NCI-H345 (cell line): ENCODE data around the gene WNK2.
"Not testable (repeated sequence)": the region's sequence is repeated elsewhere in the genome, so short reads cannot be mapped to it uniquely, and the experiment has no call there.

Experiments used
- DNase-seq: peaks from one replicate; lab custom pipeline; 2025; lab: John Stamatoyannopoulos, UW

Gene WNK2

DNA sequence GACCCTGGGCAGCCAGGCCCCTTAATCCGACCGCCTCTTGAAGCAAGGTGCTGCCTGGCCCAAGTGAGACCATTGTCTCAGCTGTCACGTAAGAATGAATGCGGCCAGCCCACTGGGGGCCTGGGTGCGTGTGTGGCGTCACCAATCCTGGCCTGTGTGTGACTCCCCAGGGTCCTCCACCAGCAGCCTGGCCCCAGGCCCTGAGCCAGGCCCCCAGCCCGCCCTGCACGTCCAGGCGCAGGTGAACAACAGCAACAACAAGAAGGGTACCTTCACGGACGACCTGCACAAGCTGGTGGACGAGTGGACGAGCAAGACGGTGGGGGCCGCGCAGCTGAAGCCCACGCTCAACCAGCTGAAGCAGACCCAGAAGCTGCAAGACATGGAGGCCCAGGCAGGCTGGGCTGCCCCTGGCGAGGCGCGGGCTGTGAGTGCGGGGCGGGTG, 124.2 kb downstream of the WNK2 start:
- no peak for DNase-seq

DNA sequence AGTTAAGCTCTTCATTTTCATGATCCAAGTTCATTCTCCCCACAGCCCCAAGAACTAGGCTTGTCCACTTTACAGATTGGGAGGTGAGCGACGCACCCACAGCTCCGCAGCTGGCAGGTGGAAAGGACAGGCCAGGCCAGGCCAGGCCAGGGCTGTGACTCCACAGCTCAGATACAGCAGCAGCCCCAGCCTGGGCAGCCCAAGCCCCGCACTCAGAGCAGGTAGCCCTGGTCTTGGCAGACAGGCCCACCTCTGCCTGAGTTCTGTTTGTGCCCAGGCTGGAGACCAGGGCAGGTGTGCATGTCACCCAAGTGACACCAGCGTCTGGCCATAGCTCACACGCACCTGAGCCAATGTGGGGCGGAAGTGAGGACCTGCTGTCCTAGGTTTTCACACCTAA, 124.7 kb downstream of the WNK2 start:
- DNase-seq: no peak

DNA sequence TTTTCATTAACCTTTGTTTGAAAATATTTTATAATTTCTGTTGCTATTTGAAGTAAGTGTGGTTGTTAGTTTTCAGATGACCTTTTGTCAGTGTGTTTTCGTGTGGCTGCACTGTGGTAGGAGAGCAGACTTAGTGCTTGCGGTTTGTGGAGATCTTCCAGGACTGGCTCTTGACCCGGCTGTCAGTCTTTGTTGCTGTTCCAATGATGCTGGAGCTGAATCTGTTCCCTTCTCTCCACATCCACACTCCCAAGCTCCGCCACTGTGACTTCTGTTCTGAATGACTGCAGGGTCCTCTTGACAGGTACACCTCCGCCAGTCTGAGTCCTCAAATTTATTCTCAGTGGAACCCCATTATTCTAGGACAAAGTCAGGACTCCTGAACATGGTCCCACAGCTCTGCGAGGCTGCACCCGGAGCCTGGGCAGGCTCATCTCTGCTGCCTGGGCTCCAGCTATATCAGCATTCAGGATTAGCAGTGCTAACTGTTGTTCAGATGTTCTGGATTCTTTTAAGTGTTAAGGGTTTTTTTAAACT, 126.0 kb downstream of the WNK2 start:
- no peak for DNase-seq

DNA sequence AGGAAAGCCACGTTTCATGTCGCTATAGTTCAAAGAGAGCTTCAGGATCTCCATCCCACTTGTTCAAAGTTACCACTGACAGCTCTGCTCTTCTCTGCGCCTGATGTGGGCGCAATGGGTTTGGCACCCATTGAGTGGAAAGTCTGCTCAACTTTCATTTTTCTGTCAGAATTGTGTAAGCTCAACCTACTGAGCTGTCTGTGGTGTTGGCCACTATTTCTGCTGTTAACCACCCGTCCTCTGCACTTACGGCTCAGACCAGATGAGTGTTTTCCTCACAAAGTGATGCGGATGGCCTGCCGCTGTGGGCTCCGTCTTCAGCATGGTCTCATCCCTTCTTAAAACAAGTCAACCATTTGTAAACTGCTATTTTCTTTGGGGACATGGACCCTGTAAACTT, 131.2 kb downstream of the WNK2 start:
- DNase-seq: no peak

DNA sequence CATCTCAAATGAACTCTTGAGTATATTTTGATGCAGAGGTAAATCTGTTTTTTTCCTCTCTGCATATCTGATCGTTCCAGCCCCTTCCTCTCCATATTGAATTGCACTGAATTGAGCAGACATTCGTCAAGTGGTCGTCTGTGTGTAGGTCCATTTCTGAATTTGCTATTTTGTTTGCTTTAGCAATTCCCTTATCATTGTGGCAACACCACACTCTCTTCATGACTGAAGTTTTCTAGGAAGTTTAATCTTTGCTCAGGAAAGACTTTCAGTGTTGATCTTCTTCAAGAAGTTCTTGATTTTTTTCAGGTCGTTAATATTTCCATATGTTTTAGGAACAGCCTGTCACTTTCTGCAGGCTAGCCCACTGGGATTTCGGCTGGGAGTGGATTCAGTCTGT, 132.0 kb downstream of the WNK2 start:
- DNase-seq: no peak

DNA sequence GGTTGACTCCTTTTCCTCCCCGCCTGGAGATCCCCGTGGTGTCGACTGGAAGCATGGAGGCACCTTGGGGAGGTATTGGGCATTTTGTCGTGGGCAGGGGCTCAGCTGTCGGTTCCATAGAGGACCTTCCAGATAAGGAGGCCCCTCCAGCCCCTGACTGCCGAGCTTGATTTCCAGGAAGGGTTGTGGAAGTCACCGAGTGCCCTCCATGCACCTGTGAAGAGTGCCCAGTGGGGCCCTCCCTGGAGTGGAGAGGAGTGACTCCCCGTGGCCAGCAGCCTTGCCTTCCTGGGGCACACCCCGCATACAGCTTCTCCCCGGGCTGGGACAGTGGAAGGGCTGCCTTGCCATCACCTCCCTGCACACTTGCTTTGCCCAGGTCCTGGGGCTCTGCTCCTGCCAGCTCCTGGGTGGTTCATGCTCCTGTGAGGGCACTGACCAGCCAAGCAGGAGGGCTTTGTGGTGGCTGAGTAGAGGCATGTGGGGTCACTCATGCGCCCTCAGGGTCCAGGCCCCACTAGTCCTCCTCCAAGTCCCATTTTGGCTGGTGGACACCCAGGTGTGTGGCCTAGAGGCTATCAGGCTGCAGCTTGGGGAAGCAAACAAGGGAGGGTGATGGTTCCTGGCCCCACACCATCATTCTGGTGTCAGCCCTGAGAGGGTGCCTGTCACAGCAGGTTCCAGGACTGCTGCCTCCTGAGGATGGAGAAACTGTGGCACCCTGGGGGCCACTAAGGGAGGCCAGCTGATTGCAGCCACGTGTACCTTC, 133.0 kb downstream of the WNK2 start:
- no peak for DNase-seq

DNA sequence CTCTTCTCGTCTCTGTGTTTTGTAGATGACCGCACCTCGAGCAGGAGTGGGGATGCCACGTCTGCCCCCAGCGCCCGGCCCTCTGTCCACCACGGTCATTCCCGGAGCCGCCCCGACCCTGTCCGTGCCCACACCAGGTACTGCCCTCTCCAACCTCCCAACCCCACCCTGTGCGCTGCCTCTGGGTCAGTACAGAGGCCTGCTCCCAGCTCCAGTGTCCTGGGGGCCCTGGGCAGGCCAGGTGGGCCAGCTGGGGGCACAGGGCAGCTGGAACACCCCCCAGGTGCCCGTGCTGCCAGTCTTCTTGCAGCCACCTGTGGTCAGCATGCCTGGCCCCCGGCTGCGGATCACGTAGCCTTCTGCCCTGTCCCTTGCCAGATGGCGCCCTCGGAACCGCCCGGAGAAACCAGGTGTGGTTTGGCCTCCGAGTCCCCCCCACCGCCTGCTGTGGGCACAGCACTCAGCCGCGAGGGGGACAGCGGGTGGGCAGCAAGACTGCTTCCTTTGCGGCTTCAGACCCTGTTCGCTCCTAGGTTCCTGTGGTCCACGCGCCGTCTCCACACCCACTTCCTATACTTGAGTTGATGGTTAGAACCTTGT, 133.7 kb downstream of the WNK2 start:
- DNase-seq: no peak

DNA sequence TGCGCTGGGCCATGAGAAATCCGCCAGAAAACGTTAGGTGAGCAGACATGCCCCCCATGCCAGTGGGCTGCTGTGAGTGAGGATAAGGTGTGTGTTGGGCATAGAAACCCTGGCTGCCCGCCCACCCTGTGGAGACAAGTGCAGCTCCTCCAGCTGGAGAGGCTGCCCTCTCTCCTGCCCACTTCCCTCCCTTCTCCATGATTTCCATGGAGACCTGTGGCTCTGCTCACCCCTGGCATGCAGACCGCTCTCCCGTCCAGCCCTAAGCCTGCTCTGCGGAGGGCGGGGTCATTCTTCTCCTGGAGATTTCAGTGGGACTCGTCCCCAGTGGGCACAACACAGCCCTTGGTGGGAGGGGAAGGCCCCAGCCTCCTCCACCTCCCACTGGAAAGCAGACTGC, 134.5 kb downstream of the WNK2 start:
- DNase-seq: no peak

DNA sequence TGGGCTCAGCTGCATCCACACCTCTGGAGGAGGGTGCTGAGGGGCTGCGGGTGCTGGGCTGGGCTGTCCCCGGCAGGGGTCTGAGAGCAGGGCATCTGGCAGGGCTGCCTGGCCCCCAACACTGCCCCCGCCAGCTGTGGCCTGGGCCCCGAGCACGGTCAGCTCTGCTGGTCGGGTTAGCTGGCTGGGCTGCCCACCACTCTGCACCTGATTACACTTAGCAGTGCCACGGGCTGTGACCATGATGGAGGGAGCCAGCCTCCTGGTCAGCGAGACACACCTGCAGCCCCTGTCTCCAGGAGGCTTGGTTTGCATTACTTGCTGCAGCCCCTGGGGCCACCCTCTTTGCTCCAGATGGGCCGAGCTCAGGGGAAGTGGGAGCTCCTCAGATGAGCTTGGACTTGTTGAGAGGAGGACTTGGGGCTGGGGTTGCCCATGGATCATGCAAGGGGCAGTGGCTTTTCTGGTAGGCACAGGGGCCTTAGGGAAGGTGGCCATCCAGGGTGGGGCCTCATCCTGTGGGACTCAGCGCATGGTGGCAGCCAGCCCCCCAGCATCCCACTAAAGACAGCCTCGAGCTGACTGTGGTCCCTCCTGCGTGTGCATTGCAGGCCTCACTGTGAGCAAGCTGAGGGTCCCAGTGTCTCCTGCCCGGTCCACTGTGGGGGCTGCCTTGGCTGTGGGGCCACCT, 135.5 kb downstream of the WNK2 start:
- DNase-seq: no peak

DNA sequence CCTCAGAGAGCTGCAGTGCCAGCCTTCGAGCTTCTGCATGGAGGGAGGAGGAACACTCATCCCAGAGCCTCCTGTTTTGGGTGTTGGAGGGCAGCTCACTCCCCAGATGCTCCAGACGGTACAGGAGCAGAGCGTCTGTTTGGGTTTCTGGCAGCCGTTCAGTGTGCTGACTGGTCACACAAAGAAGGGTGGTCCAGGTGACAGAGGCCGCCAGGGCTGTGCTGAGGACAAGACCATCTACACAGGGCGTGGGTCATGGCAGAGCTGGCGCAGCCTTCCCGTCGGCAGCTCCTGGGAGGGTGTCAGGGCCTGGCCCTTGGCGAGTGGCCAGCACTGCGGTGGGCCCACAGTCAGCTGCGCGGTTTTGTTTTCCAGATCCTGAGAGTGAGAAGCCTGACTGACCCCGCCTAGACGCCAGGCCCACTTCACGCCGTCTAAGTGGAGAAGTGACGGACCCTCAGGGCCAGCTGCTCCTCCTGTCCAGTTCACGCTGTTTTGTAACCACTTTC, 136.1 kb downstream of the WNK2 start:
- no peak for DNase-seq

DNA sequence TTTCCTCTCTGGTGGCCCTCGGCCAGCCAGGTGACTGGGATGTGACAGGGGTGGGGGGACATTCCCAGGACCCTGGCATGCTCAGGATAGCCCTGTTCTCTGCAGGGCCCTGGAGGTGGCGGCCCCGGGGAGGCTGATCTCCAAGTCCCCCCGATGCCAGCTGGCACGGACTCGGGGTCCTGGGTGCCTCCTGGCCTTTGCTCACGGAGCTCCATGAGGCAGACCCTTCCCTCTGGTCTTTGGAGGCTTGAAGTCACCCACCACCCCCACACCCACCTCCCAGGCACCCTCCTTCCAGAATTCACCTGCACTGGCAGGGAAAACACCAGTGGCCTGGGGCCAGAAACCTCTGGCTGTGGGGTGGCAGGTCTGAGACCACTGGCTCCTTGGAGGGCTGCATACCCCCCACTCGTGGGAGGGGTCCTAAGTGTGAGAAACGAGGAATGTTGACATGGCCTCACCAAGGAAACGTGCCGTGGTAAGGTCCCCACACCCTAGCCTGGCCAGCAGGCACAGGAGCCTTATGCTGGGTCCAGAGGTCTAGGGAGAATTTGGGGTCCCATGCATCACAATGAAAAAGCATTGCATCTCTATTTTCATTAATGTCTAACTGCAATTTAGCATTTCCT, 136.8 kb downstream of the WNK2 start:
- DNase-seq: no peak

DNA sequence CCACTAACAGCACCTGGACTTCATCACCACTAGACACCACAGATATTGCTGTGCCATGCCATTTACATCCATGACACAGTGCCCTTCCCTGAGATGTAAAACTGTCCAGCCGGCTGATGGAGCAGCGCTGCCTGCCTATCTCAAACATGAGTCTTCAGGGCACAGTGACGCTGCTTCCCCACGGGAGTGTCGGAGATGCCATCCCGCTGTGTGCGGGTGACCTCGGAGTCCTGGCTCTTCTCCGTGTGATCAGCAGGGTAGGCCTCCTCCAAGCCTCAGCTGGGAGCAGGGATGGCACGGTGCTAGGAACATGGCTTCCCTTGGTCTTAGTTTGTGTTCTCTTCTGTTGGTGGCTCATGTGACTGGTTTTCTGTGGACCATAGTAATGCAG, 137.3 kb downstream of the WNK2 start:
- no peak for DNase-seq

DNA sequence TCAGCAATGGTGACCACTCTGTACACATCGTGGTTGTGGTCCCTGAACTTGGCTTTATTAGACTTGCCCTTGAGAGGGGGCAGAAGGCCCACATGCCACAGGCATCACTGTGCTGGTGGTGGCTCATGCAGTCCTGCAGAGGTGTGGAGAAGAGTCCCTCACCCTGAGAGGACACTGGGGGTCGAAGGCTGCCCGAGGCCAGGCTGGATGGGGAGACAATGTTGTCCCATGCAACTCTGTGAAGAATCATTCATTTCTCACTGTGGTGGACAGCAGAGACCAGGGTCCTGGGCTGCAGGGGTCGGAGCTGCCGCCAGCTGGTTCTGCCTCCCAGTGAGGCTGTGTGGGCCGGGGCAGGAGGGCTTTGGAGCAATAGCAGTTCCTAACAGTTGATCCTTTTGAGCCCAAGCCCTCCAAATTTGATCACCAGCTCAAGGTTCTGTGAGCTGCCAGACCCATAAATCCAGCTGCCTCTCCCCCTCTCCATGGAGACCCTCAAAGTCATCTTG, 139.6 kb downstream of the WNK2 start:
- not testable (repeated sequence) for DNase-seq

DNA sequence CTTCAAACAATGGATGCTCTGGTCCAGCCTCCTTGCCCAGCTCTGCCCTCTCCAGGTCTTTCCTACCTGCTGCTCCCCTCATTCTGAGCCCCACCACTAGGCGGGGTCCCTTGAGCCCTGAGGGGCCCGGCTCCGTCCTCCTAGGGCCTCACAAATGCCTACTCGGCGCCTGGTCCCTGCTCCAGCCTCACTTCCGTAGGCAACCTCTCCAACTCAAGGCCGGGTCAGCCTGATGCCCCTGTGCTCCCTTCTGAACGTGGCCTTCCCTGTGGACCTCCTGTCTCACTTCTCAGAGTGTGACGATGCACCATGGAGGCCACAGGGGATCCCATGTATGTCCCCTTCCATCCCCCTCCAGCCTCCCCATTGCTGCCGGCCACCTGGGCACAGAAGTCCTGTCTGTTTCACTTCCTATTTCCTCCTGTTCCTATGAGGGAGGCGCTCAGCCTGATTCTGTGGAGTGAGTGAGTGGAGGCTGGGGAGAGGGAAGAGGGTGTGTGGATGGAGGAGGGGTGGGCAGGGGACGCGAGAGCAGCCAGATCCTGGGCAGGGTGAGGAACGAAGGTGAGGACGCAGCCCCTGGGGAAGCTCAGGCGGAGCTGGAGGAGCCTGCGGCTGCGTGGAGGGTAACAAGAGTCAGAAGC, 140.4 kb downstream of the WNK2 start:
- DNase-seq: no peak

DNA sequence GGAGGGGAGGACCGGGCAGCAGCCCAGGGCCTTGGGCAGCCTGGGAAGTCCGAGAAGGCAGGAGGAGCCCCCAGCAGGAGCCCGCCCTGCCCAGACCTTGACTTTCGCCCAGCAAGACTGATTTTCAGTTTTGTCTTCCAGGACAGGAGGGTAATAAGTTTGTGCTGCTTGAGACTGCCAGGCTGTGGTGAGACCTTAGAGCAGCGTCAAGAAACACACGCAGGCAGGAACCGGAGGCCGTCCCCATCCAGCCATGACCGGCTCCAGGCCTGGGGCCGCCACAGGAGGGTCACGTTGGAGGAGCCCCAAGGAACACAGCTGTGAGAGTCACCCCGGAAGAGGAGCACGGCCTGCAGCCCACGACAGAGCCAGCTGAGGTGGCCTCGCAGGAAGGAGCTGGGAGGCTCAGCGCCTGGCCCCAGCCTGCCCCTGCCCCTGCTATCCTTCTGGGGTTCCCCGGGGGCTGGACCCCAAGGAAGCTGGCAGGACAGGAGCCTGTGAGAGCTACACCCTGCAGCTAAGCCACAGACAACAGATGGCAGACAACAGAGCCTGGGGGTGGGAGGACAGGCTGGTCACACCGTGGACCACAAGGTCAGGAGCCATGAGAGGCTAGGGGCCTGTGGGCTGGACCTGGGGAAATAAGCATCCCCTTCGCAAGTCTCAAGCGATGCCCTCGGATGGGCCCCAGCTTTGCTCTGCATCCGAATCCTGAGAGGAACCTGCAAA, 141.5 kb downstream of the WNK2 start:
- DNase-seq: no peak

DNA sequence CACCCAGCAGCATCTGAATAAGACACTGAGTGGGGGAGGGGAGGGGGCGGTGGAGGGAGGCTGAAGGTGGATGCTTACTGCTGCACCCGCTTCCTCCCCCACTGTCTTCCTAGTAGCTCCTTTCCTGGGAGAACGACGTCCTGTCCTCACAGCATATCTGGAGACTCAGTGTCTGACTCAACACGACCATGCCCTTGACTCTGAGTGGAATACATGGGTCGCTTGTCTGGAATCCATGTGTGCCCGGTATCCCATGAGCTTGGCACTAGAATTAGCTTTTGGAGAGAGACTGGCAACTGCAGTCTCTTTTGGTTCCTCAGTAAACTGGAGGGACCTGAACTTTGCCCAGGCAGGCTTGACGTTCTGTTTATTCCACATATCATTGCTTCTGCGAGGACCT, 142.1 kb downstream of the WNK2 start:
- no peak for DNase-seq

DNA sequence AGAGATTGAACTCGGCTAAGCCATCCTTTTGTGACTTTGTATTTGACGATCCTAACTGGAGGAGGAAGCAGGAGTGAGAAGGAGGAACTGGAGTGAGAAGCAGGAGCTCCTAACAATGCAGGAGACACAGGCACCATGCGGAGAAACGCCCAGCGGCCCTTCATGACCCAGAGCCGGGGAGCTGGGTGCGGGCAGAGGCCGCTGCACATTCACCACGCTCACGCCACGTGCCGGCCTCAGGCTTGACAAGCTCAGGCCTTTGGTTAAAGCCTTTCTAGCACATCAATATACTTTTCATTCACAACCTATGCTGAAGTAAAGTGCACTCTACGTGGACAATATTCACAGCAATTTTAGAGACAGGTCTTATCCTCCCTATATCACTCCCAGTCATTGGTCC, 142.7 kb downstream of the WNK2 start:
- DNase-seq: no peak

DNA sequence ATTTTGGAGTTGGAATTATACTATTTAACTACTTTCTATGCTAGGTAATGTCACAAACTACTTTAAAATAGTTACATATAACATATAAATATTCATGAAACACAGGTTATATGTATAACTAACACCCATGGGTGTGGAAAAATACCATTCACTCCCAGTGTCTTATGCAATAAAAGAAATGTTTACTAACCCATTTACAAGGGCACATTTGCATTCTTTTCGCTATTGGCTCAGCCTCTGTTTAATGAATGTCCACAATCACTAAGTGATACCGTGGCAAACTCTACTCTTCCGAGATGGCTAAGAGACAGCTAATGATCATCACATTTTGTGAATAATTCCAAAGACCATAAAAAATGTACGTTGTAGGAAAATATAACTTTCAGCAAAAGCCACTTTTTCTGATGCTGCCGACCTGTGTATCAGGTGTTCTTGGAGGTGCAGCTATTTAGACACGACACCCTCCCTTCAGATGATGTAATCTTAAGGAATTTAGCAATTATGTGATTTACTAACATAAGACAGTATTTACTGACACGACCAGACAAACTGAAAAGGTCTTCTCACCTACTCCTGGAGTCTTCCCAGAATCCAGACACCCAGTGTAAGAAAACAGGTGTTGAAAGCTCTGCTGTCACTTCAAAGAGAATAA, 145.8 kb downstream of the WNK2 start:
- no peak for DNase-seq

DNA sequence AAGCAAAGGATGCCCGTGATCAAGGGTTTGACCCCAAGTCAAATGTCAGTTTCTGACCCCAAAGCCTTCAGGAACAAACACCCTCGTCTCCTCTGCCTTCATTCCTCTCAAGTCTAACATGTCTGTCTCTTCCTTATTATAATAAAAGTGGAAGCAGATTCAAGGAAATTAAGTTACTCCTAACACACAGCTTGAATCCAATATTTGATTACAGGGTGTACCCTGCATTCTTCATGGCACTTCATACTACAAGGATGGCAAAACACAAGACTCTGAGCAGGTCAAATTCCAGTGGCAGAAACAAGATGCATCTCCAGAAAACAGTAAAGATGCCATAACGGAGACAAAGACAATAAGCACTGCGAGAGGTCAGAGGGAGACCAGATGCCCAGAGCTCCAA, 148.4 kb downstream of the WNK2 start:
- DNase-seq: no peak

DNA sequence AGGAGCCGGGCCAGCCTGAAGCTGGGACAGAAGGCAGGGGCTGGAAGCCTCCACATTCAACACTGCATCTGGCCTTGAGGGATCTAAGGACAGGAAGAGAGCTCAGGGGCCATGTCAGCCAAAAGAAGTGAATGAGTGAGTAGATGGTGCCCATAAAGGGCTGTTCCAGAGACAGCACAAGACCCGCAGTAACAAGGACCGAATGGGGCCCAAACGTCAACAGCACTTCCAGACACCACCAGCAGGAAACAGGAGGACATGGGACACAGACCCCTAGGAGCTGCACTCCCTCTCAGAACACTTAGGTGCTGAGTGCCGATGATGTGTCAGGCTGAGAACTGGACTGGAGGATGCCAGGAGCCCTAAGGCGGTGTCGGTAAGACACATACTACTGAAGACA, 152.8 kb downstream of the WNK2 start:
- DNase-seq: no peak
